ENCODE measurements around the gene ENPP5. TPM values are rescaled to one million over a fixed set of nuclear protein-coding genes. Genes with fewer than 3 reads are reported as not detected.
"Not testable (repeated sequence)": the region's sequence is repeated elsewhere in the genome, so short reads cannot be mapped to it uniquely, and the experiment has no call there.

Gene ENPP5
- total and polyA plus RNA-seq, 2 donors (not counting 1 experiment from before 2014, with no cell fraction given) = 1.4 to 2.5 TPM

- H3K4me3 ChIP-seq (replicated peaks in 1 of 4; ENCODE audit: control extremely low read depth in 1 of 4, insufficient read depth in 1 of 4, low read depth in 3 of 4, low read length in 4 of 4) = no peak overlapping the region
- no peaks in the 10 kb centered on the region for H3K9me3 ChIP-seq (ENCODE audit: control insufficient read depth, insufficient read depth, low read depth, low read length)
- H3K27me3 ChIP-seq (ENCODE audit: control insufficient read depth, insufficient read depth, low read length) = no peaks in the 10 kb centered on the region
- H3K4me2 ChIP-seq (ENCODE audit: extremely low read depth, insufficient read depth, low read length) = no peak overlapping the region
- no peaks in the 10 kb centered on the region for H3K36me3 ChIP-seq (ENCODE audit: control insufficient read depth, insufficient read depth, low read length)
- no peak overlapping the region for H2AFZ ChIP-seq (ENCODE audit: low read length)
- no peak for TF ChIP-seq CTCF (conservative IDR thresholded peaks at IDR 0.05 in 1 of 2, IDR thresholded peaks at IDR 0.05 in 1 of 2; ENCODE audit: low read depth in 1 of 2, low read length in 2 of 2)
- no peak for TF ChIP-seq EZH2 (IDR thresholded peaks at IDR 0.05; ENCODE audit: low read length, missing control alignments)
- DNase-seq (ENCODE audit: low read depth in 2 of 2) = no peak
- H3K27ac ChIP-seq (ENCODE audit: insufficient read depth, low read length) = no peak overlapping the region
- no peaks in the 10 kb centered on the region for H3K79me2 ChIP-seq (ENCODE audit: control insufficient read depth, insufficient read depth, low read length)
- H3K4me1 ChIP-seq (ENCODE audit: control insufficient read depth, extremely low read depth, insufficient read depth, low read length) = no peaks in the 10 kb centered on the region
- H4K20me1 ChIP-seq (ENCODE audit: control insufficient read depth, extremely low read depth, insufficient read depth, low read length) = no peaks in the 10 kb centered on the region
- H3K9ac ChIP-seq (ENCODE audit: insufficient read depth, low read length) = no peak overlapping the region
Measured at GRCh38 chr6:46136831-46137230, 33.9 kb downstream of the ENPP5 start.

- Histone ChIP-seq H3K79me2 (ENCODE audit: control insufficient read depth, insufficient read depth, low read length) (no peaks in the 10 kb centered on the region), H3K4me3 (replicated peaks in 1 of 4; ENCODE audit: control extremely low read depth in 1 of 4, insufficient read depth in 1 of 4, low read depth in 3 of 4, low read length in 4 of 4) (no peak overlapping the region), H3K4me1 (ENCODE audit: control insufficient read depth, extremely low read depth, insufficient read depth, low read length) (no peaks in the 10 kb centered on the region), H3K4me2 (ENCODE audit: extremely low read depth, insufficient read depth, low read length) (no peak overlapping the region), H3K36me3 (ENCODE audit: control insufficient read depth, insufficient read depth, low read length) (no peaks in the 10 kb centered on the region), H4K20me1 (ENCODE audit: control insufficient read depth, extremely low read depth, insufficient read depth, low read length) (no peaks in the 10 kb centered on the region), H3K9me3 (ENCODE audit: control insufficient read depth, insufficient read depth, low read depth, low read length) (no peaks in the 10 kb centered on the region), H3K27me3 (ENCODE audit: control insufficient read depth, insufficient read depth, low read length) (no peaks in the 10 kb centered on the region), H3K9ac (ENCODE audit: insufficient read depth, low read length) (no peak overlapping the region), H2AFZ (ENCODE audit: low read length) (no peak overlapping the region), H3K27ac (ENCODE audit: insufficient read depth, low read length) (no peak overlapping the region)
- no peak for DNase-seq (ENCODE audit: low read depth in 2 of 2)
- no peak for TF ChIP-seq EZH2 (IDR thresholded peaks at IDR 0.05; ENCODE audit: low read length, missing control alignments)
- no peak for TF ChIP-seq CTCF (conservative IDR thresholded peaks at IDR 0.05 in 1 of 2, IDR thresholded peaks at IDR 0.05 in 1 of 2; ENCODE audit: low read depth in 1 of 2, low read length in 2 of 2)
Measured at GRCh38 chr6:46135176-46135575, 35.6 kb downstream of the ENPP5 start.

GRCh38 chr6:46134216-46134615 is 36.6 kb downstream of the ENPP5 start:
- H3K4me1 ChIP-seq (ENCODE audit: control insufficient read depth, extremely low read depth, insufficient read depth, low read length) = peaks cover 2% of the 10 kb centered on the region
- no peaks in the 10 kb centered on the region for H3K9me3 ChIP-seq (ENCODE audit: control insufficient read depth, insufficient read depth, low read depth, low read length)
- TF ChIP-seq CTCF (conservative IDR thresholded peaks at IDR 0.05 in 1 of 2, IDR thresholded peaks at IDR 0.05 in 1 of 2; ENCODE audit: low read depth in 1 of 2, low read length in 2 of 2) (no peak), EZH2 (IDR thresholded peaks at IDR 0.05; ENCODE audit: low read length, missing control alignments) (no peak)
- H3K9ac ChIP-seq (ENCODE audit: insufficient read depth, low read length) = no peak overlapping the region
- H3K27me3 ChIP-seq (ENCODE audit: control insufficient read depth, insufficient read depth, low read length) = no peaks in the 10 kb centered on the region
- H4K20me1 ChIP-seq (ENCODE audit: control insufficient read depth, extremely low read depth, insufficient read depth, low read length) = no peaks in the 10 kb centered on the region
- H3K79me2 ChIP-seq (ENCODE audit: control insufficient read depth, insufficient read depth, low read length) = no peaks in the 10 kb centered on the region
- no peak overlapping the region for H3K4me2 ChIP-seq (ENCODE audit: extremely low read depth, insufficient read depth, low read length)
- no peak overlapping the region for H2AFZ ChIP-seq (ENCODE audit: low read length)
- no peak overlapping the region for H3K27ac ChIP-seq (ENCODE audit: insufficient read depth, low read length)
- H3K4me3 ChIP-seq (replicated peaks in 1 of 4; ENCODE audit: control extremely low read depth in 1 of 4, insufficient read depth in 1 of 4, low read depth in 3 of 4, low read length in 4 of 4) = no peak overlapping the region
- no peaks in the 10 kb centered on the region for H3K36me3 ChIP-seq (ENCODE audit: control insufficient read depth, insufficient read depth, low read length)
- no peak for DNase-seq (ENCODE audit: low read depth in 2 of 2)

GRCh38 chr6:46131291-46131690 is 39.5 kb downstream of the ENPP5 start:
- not testable (repeated sequence) for H3K79me2 ChIP-seq (ENCODE audit: control insufficient read depth, insufficient read depth, low read length); H3K27ac ChIP-seq (ENCODE audit: insufficient read depth, low read length); H3K9me3 ChIP-seq (ENCODE audit: control insufficient read depth, insufficient read depth, low read depth, low read length); H3K4me2 ChIP-seq (ENCODE audit: extremely low read depth, insufficient read depth, low read length); H2AFZ ChIP-seq (ENCODE audit: low read length); H3K36me3 ChIP-seq (ENCODE audit: control insufficient read depth, insufficient read depth, low read length); H3K4me3 ChIP-seq (replicated peaks in 1 of 4; ENCODE audit: control extremely low read depth in 1 of 4, insufficient read depth in 1 of 4, low read depth in 3 of 4, low read length in 4 of 4); DNase-seq (ENCODE audit: low read depth in 2 of 2); H3K27me3 ChIP-seq (ENCODE audit: control insufficient read depth, insufficient read depth, low read length); H4K20me1 ChIP-seq (ENCODE audit: control insufficient read depth, extremely low read depth, insufficient read depth, low read length); H3K4me1 ChIP-seq (ENCODE audit: control insufficient read depth, extremely low read depth, insufficient read depth, low read length); H3K9ac ChIP-seq (ENCODE audit: insufficient read depth, low read length)

Measured in fibroblast of lung (primary cell).